BLaER1 (cell line): ENCODE data around the gene RAC2.

ENCODE experiments used
- H3K27ac ChIP-seq: shearing (Covaris generic); formaldehyde crosslinking; 2 replicates; pipeline ENCODE4 v1.8.1; 2022
- H3K27me3 ChIP-seq: shearing (Covaris generic); formaldehyde crosslinking; 2 replicates; pipeline ENCODE4 v1.8.1; 2022
- H3K36me3 ChIP-seq: shearing (Covaris generic); formaldehyde crosslinking; 2 replicates; pipeline ENCODE4 v1.8.1; 2022
- H3K4me1 ChIP-seq: shearing (Covaris generic); formaldehyde crosslinking; 2 replicates; pipeline ENCODE4 v1.8.1; 2022
- H3K4me2 ChIP-seq: shearing (Covaris generic); formaldehyde crosslinking; 2 replicates; pipeline ENCODE4 v1.8.1; 2022
- H3K4me3 ChIP-seq: shearing (Covaris generic); formaldehyde crosslinking; 2 replicates; pipeline ENCODE4 v1.8.1; 2022
- H3K9ac ChIP-seq: shearing (Covaris generic); formaldehyde crosslinking; 2 replicates; pipeline ENCODE4 v1.8.1; 2022
- H3K9me3 ChIP-seq: shearing (Covaris generic); formaldehyde crosslinking; 2 replicates; pipeline ENCODE4 v1.8.1; 2022
- H4K20me1 ChIP-seq: shearing (Covaris generic); formaldehyde crosslinking; 2 replicates; pipeline ENCODE4 v1.8.1; 2022
- Cebpa-rat ChIP-seq: shearing (Covaris generic); IDR thresholded peaks from 2 replicates; pipeline ENCODE4 v1.8.1; 2022

RAC2 gene

GRCh38 chr22:37208401-37209139 is 35.5 kb downstream of the RAC2 start:
- H3K4me3 ChIP-seq = no peak overlapping the region
- H3K9me3 ChIP-seq = no peaks in the 10 kb centered on the region
- H3K9ac ChIP-seq = peak overlapping the region; percentile 29; the same call in 1 of the 2 replicates
- H3K27me3 ChIP-seq = no peaks in the 10 kb centered on the region
- TF ChIP-seq Cebpa-rat = no peak
- no peaks in the 10 kb centered on the region for H3K36me3 ChIP-seq
- H3K27ac ChIP-seq = 0 out of 2 replicates have a peak overlapping the region, but pooled peaks have one; percentile 16
- peak overlapping the region; percentile 70 for H3K4me2 ChIP-seq
- no peaks in the 10 kb centered on the region for H4K20me1 ChIP-seq
- H3K4me1 ChIP-seq = peaks cover 45% of the 10 kb centered on the region

- H3K4me1 ChIP-seq = peaks cover 45% of the 10 kb centered on the region
- peak overlapping the region; percentile 70 for H3K4me2 ChIP-seq
- H3K36me3 ChIP-seq = no peaks in the 10 kb centered on the region
- no peaks in the 10 kb centered on the region for H3K9me3 ChIP-seq
- H3K4me3 ChIP-seq = no peak overlapping the region
- H3K27ac ChIP-seq = 0 out of 2 replicates have a peak overlapping the region, but pooled peaks have one; percentile 16
- H3K9ac ChIP-seq = peak overlapping the region; percentile 29; the same call in 1 of the 2 replicates
- TF ChIP-seq Cebpa-rat = no peak
- no peaks in the 10 kb centered on the region for H3K27me3 ChIP-seq
- H4K20me1 ChIP-seq = no peaks in the 10 kb centered on the region
These were observed 36.1 kb downstream of the RAC2 start for GRCh38 chr22:37207981-37208380.

GRCh38 chr22:37206841-37207821 is 36.9 kb downstream of the RAC2 start:
- H3K9me3 ChIP-seq = no peaks in the 10 kb centered on the region
- H3K4me1 ChIP-seq = peaks cover 39% of the 10 kb centered on the region
- no peak overlapping the region for H3K4me2 ChIP-seq
- no peak overlapping the region for H3K27ac ChIP-seq
- no peaks in the 10 kb centered on the region for H3K36me3 ChIP-seq
- no peak overlapping the region for H3K4me3 ChIP-seq
- H4K20me1 ChIP-seq = no peaks in the 10 kb centered on the region
- no peaks in the 10 kb centered on the region for H3K27me3 ChIP-seq
- no peak overlapping the region for H3K9ac ChIP-seq
- TF ChIP-seq Cebpa-rat = no peak

- Histone ChIP-seq H3K9me3 (no peaks in the 10 kb centered on the region), H3K36me3 (no peaks in the 10 kb centered on the region), H3K4me1 (peaks cover 38% of the 10 kb centered on the region), H4K20me1 (no peaks in the 10 kb centered on the region), H3K9ac (no peak overlapping the region), H3K4me2 (no peak overlapping the region), H3K4me3 (no peak overlapping the region), H3K27me3 (no peaks in the 10 kb centered on the region), H3K27ac (no peak overlapping the region)
- TF ChIP-seq Cebpa-rat = no peak
These were observed 37.8 kb downstream of the RAC2 start for GRCh38 chr22:37206118-37206840.

- Histone ChIP-seq H3K4me3 (no peak overlapping the region), H3K27me3 (no peaks in the 10 kb centered on the region)
- no peak for TF ChIP-seq Cebpa-rat
These were observed 39.0 kb downstream of the RAC2 start for GRCh38 chr22:37205046-37205445.

GRCh38 chr22:37204045-37204655 is 39.9 kb downstream of the RAC2 start:
- Histone ChIP-seq H3K4me3 (no peak overlapping the region), H3K4me1 (peaks cover 52% of the 10 kb centered on the region), H3K36me3 (no peaks in the 10 kb centered on the region), H3K9me3 (no peaks in the 10 kb centered on the region), H4K20me1 (no peaks in the 10 kb centered on the region), H3K27ac (no peak overlapping the region), H3K9ac (no peak overlapping the region), H3K27me3 (no peaks in the 10 kb centered on the region), H3K4me2 (no peak overlapping the region)
- TF ChIP-seq Cebpa-rat = no peak

More at GRCh38 chr22:37205046-37205445, 39.0 kb downstream of the RAC2 start:
- Histone ChIP-seq H3K36me3 (no peaks in the 10 kb centered on the region), H3K4me2 (no peak overlapping the region; the same call in 1 of the 2 replicates), H3K9me3 (no peaks in the 10 kb centered on the region), H3K4me1 (peaks cover 51% of the 10 kb centered on the region), H3K27ac (0 out of 2 replicates have a peak overlapping the region, but pooled peaks have one; percentile 41), H4K20me1 (no peaks in the 10 kb centered on the region), H3K9ac (no peak overlapping the region)

- Histone ChIP-seq H3K36me3 (no peaks in the 10 kb centered on the region), H3K27ac (no peak overlapping the region), H3K4me1 (peaks cover 45% of the 10 kb centered on the region), H3K4me2 (no peak overlapping the region), H3K4me3 (no peak overlapping the region), H3K9ac (no peak overlapping the region), H3K9me3 (no peaks in the 10 kb centered on the region), H3K27me3 (no peaks in the 10 kb centered on the region), H4K20me1 (no peaks in the 10 kb centered on the region)
- no peak for TF ChIP-seq Cebpa-rat
These were observed 40.6 kb downstream of the RAC2 start for GRCh38 chr22:37203354-37204044.

GRCh38 chr22:37202716-37203115 is 41.4 kb downstream of the RAC2 start:
- TF ChIP-seq Cebpa-rat = no peak
- Histone ChIP-seq H3K36me3 (no peaks in the 10 kb centered on the region), H3K9me3 (no peaks in the 10 kb centered on the region), H3K27me3 (no peaks in the 10 kb centered on the region), H3K4me3 (no peak overlapping the region), H3K27ac (no peak overlapping the region), H3K9ac (no peak overlapping the region), H4K20me1 (no peaks in the 10 kb centered on the region), H3K4me1 (peaks cover 44% of the 10 kb centered on the region), H3K4me2 (no peak overlapping the region)
